Activated T-cell treated with anti-CD3 and anti-CD28 coated beads for 4 hours (primary cell): ENCODE results near the gene FUT6.
"Not testable (repeated sequence)": the region's sequence is repeated elsewhere in the genome, so short reads cannot be mapped to it uniquely, and the experiment has no call there.

Experiments used
- DNase-seq: peaks from one replicate; pipeline ENCODE4 v3.0.0-alpha.2; 2020

The FUT6 gene

GRCh38 chr19:5857203-5858081 is 17.9 kb upstream of the FUT6 start:
- no peak for DNase-seq

DNA sequence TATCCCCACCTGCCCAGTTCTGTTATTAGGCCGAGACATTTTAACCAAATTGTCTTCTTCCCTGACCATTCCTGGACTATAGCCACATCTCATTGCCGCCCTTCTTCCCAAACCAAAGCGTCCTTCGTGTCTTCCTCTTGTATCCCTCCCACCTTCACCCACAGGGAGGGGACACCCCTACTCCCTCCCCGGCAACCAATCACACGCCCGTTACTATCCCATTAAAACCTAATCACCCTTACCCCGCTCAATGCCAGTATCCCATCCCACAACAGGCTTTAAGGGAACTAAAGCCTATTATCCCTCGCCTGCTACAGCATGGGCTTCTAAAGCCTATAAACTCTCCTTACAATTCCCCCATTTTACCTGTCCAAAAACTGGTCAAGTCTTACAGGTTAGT is 15.6 kb upstream of the FUT6 start:
- not testable (repeated sequence) for DNase-seq

DNA sequence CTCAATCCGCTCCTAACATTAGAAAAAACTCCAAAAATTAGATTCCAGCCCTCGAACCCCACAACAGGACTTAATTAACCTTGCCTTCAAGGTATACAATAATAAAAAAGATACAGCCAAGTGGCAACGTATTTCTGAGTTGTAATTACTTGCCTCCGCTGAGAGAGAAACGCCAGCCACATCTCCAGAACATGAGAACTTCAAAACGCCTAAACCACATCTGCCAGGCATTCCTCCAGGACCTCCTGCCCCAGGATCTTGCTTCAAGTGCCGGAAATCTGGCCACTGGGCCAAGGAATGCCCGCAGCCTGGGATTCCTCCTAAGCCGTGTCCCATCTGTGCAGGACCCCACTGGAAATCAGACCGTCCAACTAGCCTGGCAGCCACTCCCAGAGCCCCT is 14.6 kb upstream of the FUT6 start:
- not testable (repeated sequence) for DNase-seq

DNA sequence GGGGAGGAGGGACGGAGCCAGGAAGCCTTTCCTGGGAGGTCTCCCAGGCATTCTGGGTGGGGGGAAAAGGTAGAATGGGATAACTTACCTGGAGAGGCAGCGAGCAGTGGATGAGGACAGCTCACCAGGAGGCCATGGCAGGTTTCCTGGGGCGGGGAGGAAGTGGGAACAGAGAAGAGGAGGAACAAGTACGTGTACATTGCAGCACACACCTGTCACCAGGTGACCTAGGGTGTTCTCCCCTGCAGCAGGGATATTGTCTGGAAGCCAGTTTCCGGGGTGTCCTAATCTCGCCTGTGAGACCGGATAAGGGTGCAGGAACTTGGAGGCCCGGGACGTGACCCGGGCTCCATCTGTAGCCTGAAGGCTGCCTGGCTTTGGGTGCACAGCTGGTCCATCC is 11.8 kb upstream of the FUT6 start, which contains the start of gene FUT3:
Gene FUT3, minus strand, starts transcription at position 148 of the 400 bp plus-strand sequence.
- DNase-seq = no peak

GRCh38 chr19:5850743-5851293 is 11.3 kb upstream of the FUT6 start:
- no peak for DNase-seq

DNA sequence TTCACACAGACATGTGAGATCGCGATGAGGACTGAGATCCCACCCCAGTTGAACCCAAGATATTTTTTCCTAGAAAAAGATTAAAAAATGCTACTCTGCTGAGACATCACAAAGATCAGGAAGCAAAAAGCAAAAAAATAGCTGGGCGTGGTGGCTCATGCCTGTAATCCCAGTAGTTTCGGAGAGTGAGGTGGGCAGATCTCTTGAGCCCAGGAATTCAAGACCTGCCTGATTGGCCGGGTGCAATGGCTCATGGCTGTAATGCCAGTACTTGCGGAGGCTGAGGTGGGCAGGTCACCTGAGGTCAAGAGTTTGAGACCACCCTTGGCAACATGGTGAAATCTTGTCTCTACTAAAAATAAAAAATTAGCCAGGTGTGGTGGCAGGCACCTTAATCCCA is 10.7 kb upstream of the FUT6 start:
- DNase-seq = no peak

DNA sequence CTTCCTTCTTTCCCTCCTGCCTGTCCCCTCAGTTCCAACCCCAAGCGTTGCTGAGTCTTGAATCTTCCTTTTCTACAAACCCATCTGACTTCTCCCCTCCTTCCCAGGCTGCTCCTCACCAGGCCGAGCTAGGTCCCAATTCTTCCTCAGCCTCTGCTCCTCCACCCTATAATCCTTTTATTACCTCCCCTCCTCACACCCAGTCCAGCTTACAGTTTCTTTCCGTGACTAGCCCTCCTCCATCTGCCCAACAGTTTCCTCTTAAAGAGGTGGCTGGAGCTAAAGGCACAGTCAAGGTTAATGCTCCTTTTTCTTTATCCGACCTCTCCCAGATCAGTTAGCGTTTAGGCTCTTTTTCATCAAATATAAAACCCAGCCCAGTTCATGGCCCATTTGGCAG is 9.1 kb upstream of the FUT6 start:
- DNase-seq = not testable (repeated sequence)

DNA sequence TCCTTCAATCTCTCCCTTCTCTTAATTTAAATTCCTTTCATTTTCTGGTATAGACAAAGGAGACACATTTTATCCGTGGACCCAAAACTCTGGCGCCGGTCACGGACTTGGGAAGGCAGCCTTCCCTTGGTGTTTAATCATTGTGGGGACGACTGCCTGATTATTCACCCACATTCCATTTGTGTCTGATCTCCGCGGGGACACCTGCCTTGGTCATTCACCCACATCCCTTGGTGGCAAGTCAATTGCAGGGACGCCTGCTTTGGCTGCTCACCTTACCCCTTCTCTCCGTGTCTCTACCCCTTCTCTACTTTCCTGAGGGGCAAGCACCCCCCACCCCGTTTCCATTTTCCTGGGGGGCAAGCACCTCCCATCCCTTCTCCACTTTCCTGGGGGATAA is 8.3 kb upstream of the FUT6 start:
- not testable (repeated sequence) for DNase-seq

GRCh38 chr19:5844456-5845433 is 5.2 kb upstream of the FUT6 start:
- DNase-seq = no peak

DNA sequence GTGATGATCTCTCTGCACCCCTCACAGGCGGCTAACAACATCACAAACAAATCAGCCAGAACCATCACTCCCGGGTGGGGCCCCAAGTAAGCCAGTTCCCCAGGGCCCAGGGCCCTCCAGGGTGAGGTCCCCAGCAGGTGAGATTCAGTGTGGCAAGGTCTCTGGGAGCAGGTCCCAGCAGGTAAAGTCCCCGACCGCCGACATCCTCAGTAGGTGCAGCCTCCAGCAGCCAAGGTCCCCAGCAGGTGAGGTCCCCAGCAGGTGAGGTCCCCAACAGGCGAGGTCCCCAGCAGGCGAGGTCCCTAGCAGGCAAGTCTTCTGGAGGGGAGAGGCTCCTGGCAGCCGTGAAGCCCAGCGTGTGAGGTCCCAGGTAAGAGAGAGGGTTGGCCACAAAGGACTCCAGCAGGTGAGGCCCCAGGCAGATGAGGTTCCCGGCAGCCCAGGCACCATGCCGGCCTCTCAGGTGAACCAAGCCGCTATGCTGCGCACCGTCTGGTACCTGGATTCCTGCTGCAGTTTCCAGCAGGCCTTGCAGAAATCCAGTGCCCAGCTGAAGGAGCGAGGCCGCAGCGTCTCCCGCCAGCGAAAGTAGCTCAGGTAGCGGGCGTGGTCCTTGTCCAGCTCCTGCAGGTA is 3.9 kb upstream of the FUT6 start:
- no peak for DNase-seq

GRCh38 chr19:5841735-5842111 is 2.2 kb upstream of the FUT6 start:
- not testable (repeated sequence) for DNase-seq

- DNase-seq = no peak
These were observed 993 bp downstream of the FUT6 start for GRCh38 chr19:5838353-5839064.

DNA sequence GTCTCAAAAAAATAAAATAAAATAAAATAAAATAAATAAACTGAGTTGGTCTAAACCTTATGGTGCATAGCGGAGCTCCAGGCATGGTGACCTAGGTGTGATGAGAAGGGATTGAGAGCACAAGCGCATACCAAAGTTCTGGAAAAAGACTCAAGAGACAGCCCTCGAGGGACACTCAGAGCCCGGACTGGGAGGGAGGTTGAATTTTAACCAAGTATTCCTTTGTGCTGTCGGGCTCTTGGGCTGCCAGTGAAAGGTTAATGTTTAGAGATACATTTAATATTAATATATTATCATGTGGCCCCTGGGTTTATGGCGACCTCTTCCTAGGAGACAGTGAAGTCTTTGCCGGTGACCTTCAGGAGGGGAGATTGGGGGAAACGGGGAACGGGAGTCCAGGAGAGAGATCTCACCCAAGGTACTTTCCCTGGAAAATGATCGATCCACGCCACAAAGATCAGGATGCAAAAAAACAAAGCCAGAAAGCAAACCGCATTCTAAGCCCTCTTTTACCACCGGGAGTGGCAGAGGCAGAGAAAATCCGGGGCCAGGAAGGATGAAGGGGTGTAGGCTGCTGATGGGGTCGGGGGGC is 1.6 kb downstream of the FUT6 start:
- DNase-seq = no peak

DNA sequence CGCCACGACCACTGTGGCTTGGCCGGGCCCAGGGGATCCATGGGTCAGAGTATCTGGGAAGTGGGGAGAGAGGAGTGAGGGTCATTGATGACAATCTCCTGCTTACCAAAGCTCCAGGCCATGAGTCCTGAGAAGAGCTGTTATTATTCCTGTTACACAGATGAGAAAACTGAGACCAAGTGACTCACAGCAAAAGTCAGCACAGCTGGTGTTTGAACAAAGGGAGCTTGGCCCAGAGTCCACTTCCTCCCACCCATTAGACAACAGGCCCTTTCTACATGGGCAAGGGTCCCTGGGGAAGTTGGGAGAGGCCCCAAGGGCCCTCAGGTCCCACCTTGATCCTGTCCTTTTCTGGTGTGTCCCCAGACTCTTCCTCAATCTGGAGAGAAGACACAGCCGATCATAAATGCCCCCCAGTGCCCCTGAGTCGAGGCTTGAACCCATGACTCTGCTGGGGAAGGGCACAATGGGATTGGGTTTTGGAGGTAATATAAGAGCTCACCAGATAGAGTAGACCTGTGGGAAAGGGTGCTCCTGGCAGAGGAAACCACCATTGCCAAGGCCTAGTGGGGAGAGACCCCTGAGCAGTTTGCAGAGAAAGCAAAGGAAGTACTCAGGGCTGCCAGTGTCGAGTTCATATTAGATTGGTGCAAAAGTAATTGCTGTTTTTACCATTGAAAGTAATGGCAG is 6.8 kb downstream of the FUT6 start:
- DNase-seq = no peak

DNA sequence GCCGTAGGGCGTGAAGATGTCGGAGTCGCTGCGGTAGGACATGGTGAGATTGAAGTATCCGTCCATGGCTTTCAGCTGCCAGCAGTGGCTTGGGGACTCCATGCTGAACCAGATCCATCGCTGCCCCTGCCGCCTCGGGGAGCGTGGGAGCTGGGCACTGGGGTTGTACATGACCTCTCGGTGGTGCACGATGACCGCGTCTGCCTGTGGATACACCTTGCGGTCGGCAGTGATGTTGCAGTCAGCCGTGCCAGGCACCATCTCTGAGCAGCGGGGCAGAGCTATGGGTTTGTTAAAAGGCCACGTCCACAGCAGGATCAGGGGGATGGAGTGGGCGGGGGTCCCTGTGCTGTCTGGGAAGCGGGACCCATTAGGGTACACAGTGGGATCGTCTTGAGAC is 7.4 kb downstream of the FUT6 start:
- DNase-seq = no peak

DNA sequence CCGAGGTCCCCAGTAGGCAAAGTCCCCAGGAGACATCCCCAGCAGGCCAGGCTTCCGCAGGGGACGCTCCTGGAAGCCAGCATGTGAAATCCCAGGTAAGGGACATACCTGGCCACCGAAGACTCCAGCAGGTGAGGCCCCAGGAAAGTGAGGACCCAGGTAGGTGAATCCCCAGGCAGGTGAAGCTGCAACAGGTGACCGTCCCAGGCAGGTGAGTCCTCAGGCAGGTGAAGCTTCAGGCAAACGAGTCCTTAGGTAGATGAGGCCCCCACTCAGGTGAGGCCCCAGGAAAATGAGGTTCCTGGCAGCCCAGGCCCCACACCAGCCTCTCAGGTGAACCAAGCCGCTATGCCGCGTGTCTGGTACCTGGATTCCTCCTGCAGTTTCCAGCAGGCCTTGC is 8.3 kb downstream of the FUT6 start:
- DNase-seq = no peak

DNA sequence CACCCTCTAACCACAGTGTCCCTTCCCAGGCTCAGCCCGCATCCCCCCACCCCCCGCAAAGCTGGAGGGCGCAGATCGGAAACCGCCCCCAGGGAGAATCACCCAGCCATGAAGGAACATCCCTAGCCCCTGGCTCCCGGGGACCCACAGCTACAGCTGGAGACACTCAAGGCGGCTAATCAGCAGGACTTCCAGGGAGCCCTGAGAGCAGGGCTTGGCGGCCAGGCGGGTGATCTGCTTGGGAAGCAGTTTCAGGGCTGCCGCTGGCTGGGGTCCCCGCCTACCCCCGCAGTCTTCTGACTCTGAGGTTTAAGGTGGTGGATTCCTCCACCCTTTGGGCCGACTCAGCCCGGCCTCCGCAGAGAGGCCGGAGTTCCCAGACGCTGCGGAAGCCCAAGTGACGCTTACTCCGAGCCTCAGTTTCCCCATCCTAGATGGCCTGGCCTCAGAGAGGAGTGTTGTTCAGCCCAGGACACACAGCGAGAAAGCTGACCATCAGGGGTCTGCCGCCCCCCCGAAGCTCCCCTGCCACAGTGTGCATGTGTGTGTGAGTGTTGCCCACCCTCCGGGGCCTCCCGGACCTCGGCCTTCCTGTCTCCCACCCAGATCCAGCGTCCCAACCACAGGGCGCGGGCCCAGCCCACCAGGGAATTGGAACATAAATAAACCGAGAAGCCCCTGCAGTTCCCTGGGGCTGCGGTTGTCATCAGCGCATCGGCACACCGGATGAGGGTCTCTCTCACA is 9.8 kb downstream of the FUT6 start:
- no peak for DNase-seq

DNA sequence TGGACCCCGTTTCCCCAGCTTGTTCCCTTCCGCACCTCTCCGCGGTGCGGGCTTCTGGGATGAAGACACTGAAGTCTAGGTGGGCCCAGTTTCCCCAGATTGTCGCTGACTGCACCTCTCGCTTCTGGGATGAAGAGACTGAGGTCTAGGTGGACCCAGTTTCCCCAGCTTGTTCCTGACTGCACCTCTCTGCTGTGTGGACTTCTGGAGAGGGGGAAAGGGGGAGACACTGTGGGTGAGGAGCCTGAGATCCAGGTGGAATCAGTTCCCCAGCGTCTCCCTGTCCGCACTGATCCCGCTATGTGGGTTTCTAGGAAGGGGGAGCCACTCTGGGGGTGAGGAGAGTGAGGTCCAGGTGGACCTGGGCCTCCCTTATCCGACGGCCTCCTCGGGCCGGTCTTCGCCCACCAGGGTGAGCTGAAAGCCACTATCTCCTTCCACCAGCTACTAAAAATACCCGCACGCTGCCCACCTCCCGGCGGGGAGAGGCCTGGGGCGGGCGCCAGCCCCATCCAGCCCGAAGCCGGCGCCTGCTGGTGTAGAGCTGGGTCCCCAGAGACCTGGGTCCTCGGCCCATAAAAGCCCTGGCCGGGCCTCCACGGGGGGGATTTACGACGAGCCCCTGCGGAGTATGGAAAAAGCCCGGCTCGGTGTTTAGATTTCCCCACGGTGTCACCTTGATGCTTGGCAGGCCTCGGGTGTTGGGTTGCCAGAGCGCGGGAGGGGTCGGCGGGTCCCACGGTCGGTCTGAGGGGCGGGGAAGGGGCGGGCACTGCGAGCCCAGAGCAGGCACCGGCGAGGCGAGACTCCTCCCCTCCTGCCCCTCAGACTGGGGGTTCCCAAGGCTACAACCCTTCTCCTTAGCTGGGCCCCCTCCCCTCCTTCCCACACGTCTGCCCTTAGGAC is 10.6 kb downstream of the FUT6 start:
- no peak for DNase-seq
